ENCODE results near the gene ATCAY.

Gene ATCAY

DNA sequence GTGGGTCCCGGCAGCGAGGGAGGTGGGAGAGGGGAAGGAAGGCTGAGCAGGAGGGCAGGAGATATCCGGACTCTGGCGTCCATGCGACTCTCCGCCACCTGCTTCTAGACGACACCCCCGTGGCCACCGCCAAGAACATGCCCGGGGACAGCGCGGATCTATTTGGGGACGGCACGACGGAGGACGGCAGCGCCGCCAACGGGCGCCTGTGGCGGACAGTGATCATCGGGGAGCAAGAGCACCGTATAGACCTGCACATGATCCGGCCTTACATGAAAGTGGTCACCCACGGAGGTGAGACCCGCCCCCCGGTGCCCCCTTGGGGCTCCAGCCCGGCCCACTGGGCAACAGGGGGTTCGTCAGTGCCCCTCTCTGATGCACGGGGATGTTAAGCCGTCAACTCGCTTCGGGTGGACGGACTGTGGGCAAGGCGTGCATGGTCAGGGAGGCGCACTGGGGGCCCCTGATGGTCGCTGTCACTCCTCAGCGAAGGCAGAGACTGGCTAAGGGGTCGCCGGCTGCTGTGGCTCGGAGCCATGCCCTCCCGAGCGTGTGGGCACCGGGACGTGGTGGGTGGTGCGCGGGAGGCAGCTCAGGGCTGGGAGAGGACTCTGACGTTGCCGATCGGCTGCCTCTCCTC is 27.3 kb downstream of the ATCAY start:
- TF ChIP-seq, protein P1, sequence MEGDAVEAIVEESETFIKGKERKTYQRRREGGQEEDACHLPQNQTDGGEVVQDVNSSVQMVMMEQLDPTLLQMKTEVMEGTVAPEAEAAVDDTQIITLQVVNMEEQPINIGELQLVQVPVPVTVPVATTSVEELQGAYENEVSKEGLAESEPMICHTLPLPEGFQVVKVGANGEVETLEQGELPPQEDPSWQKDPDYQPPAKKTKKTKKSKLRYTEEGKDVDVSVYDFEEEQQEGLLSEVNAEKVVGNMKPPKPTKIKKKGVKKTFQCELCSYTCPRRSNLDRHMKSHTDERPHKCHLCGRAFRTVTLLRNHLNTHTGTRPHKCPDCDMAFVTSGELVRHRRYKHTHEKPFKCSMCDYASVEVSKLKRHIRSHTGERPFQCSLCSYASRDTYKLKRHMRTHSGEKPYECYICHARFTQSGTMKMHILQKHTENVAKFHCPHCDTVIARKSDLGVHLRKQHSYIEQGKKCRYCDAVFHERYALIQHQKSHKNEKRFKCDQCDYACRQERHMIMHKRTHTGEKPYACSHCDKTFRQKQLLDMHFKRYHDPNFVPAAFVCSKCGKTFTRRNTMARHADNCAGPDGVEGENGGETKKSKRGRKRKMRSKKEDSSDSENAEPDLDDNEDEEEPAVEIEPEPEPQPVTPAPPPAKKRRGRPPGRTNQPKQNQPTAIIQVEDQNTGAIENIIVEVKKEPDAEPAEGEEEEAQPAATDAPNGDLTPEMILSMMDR (IDR thresholded peaks at IDR 0.05; ENCODE audit: insufficient read depth, low read length, missing control alignments) = no peak
- CTCF ChIA-PET = no interaction called here
- POLR2A ChIA-PET = no interaction called here
- no peak for DNase-seq (ENCODE audit: low read depth, low spot score)
- H3K4me3 ChIP-seq (ENCODE audit: low read depth, low read length) = no peak overlapping the region

DNA sequence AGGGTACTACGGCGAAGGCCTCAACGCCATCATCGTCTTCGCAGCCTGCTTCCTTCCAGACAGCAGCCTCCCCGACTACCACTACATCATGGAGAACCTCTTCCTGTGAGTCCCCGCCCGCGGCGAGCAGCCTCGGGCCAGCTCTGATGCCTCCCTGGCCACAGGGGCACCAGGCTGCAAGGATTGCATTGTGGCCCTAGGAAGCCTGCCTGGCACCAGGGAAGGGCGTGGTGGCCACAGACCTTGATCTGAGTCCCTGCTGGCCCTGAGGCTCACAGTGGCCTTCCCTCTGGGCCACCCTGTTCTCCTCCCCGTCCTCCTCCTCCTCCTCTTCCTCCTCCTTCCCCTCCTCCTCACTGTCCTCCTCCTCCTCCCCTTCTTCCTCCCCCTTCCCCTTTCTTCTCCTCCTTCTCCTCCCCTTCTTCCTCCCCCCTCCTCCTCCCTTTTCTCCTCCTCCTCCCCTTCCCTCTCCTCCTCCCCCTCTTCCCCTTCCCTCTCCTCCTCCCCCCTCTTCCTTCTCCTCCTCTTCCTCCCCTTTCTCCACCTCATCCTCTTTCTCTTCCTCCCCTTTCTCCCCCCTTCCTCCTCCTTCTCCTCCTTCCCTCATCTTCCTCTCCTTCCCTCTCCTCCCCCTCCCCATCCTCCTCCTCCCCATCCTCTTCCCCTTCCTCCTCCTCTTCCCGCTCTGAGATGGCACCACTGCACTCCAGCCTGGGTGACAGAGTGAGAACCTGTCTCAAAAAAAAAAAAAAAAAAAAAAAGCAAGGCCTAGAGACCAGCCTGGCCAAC is 28.0 kb downstream of the ATCAY start:
- ChIA-PET CTCF (no interaction called here), POLR2A (no interaction called here)
- no peak for DNase-seq (ENCODE audit: low read depth, low spot score)
- TF ChIP-seq, protein P1 (IDR thresholded peaks at IDR 0.05; ENCODE audit: insufficient read depth, low read length, missing control alignments) = no peak
- no peak overlapping the region for H3K4me3 ChIP-seq (ENCODE audit: low read depth, low read length)

DNA sequence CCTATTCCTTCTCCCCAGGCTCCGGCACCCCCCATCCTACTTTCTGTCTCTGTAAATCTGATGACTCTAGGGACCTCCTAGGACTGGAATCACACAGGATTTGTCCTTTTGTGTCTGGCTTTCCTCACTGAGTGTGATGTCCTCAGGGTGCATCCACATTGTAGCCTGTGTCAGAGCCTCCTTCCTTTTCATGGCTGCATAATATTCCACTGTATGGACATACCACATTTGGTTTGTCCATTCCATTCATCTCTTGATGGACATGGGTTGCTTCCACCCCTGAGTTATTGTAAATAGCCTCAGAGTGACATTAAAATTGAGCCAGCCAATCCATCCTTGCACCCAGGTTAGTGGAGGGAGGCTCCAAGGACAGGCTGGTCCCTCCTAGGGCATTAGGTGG is 29.6 kb downstream of the ATCAY start:
- no peak for DNase-seq (ENCODE audit: low read depth, low spot score)
- H3K4me3 ChIP-seq (ENCODE audit: low read depth, low read length) = no peak overlapping the region
- CTCF ChIA-PET = no interaction called here
- TF ChIP-seq, protein P1 (IDR thresholded peaks at IDR 0.05; ENCODE audit: insufficient read depth, low read length, missing control alignments) = no peak
- POLR2A ChIA-PET = no interaction called here

DNA sequence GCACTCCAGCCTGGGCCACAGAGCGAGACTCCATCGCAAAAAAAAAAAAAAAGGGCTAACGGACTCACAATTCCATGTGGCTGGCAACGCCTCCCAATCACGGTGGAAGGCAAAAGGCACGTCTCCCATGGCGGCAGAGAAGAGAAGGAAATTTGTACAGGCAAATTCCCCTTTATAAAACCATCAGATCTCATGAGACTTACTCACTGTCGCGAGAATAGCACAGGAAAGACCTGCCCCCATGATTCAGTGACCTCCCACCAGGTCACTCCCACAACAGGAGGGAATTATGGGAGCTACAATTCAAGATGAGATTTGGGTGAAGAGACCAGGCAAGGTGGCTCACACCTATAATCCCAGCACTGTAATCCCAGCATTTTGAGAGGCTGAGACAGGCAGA is 33.7 kb downstream of the ATCAY start:
- CTCF ChIA-PET = no interaction called here
- no peak overlapping the region for H3K4me3 ChIP-seq (ENCODE audit: low read depth, low read length)
- POLR2A ChIA-PET = no interaction called here
- DNase-seq (ENCODE audit: low read depth, low spot score) = no peak
- TF ChIP-seq, protein P1 (IDR thresholded peaks at IDR 0.05; ENCODE audit: insufficient read depth, low read length, missing control alignments) = no peak

DNA sequence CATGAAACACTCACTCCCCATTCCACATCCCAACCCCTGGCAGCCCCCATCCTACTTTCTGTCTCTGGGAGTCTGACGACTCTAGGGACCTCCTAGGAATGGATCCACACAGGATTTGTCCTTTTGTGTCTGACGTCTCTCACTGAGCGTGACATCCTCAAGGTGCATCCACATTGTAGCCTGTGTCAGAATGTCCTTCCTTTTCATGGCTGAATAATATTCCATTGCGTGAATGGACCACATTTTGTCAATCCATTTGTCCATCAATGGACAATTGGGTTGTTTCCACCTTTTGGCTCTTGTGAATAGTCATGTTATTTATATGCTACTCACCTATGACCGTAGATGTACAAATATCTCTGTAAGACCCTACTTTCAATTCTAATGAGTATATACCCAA is 35.5 kb downstream of the ATCAY start:
- TF ChIP-seq, protein P1 (IDR thresholded peaks at IDR 0.05; ENCODE audit: insufficient read depth, low read length, missing control alignments) = no peak
- no peak overlapping the region for H3K4me3 ChIP-seq (ENCODE audit: low read depth, low read length)
- POLR2A ChIA-PET = no interaction called here
- no peak for DNase-seq (ENCODE audit: low read depth, low spot score)
- CTCF ChIA-PET = no interaction called here

DNA sequence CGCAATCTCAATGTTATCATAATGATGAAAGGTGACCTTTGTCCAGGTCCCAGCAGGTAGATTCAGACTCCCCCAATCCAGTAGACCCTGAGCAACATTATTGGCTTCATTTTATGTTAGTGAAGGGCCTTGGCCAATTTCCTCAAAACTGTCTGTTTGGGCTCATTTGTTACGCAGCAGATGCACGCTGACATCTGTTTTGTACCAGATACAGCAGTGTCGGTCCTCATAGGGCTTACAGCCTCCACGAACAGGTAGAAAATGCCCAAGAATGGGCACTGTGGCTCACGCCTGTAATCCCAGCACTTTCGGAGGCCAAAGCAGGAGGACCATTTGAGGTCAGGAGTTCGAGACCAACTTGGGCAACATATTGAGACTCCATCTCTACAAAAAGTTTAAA is 39.3 kb downstream of the ATCAY start:
- H3K4me3 ChIP-seq (ENCODE audit: low read depth, low read length) = no peak overlapping the region
- CTCF ChIA-PET = no interaction called here
- TF ChIP-seq, protein P1 (IDR thresholded peaks at IDR 0.05; ENCODE audit: insufficient read depth, low read length, missing control alignments) = no peak
- no peak for DNase-seq (ENCODE audit: low read depth, low spot score)
- POLR2A ChIA-PET = no interaction called here
